Measurements from ENCODE around the gene MED13L. TPM values are rescaled to one million over a fixed set of nuclear protein-coding genes. Genes with fewer than 3 reads are reported as not detected.

The MED13L gene
- total and polyA plus RNA-seq, 2 of the 4 experiments (the other 2 are of a cell fraction) = 17.9 to 49.1 TPM

DNA sequence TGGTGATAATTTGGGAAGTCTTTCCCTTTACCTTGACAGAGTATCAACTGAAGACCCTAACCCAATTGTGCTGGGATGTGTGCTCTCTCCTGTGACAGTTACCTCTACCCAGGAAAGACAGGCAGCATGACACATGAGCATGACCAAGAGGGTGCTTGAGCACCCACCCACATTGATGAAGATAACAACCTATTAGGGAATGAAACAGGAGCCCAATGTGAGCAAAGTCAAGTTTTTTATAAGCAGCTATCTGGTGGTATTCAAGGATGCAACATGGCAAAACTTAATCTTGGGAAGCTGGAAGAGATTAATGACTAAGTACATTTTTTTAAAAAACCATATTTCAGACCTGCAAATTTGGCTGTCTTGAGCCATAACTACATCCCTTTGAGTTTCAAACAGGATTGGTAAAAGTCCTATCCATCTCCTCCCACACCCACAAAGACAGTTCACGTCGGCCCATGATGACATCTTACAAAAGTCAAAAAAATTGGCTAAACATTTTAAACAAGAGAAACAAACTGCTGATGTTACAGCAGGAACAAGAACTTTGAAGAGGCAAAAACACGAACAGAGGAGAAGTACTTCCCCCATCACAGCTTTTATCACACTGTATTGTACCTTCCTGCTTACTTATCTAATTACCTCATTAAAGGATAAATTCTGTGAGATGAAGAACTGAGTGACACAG is 60.3 kb downstream of the MED13L start:
- no TSS peak for BruUV-seq (replicated peaks)
- POLR2A ChIA-PET (ENCODE audit: unreplicated experiment) = no interaction called here
- Histone ChIP-seq H3K79me1 (ENCODE audit: low read depth in 1 of 2, low read length in 2 of 2) (peaks cover 12 to 57% of the 10 kb centered on the region in 2 experiments), H3K9me3 (ENCODE audit: control insufficient read depth, insufficient read depth, low read length) (no peaks in the 10 kb centered on the region), H4K91ac (ENCODE audit: insufficient read depth, low read depth, low read length) (no peak overlapping the region), H4K8ac (ENCODE audit: low read depth in 2 of 2, low read length in 2 of 2) (no peak overlapping the region), H3K9me1 (ENCODE audit: insufficient read depth, low read length) (peaks cover 3% of the 10 kb centered on the region), H3K23ac (ENCODE audit: low read depth, low read length) (no peak overlapping the region), H3K4me3 (ENCODE audit: insufficient read depth, low read depth, low read length) (no peak overlapping the region), H3K36me3 (ENCODE audit: control insufficient read depth, insufficient read depth, low read length) (peaks cover 2% of the 10 kb centered on the region; the same call in 1 of the 2 replicates), H2AFZ (replicated peaks; ENCODE audit: low read length, poor library complexity) (no peak overlapping the region), H2BK15ac (ENCODE audit: low read depth, low read length) (no peak overlapping the region), H4K20me1 (ENCODE audit: insufficient read depth, low read length) (peaks cover 59% of the 10 kb centered on the region), H3K14ac (replicated peaks; ENCODE audit: low read depth, low read length) (no peak overlapping the region), H3K18ac (ENCODE audit: low read depth, low read length) (no peak overlapping the region), H3K56ac (ENCODE audit: extremely low read depth, insufficient read depth, low read length) (no peak overlapping the region), H3K27me3 (ENCODE audit: control insufficient read depth, insufficient read depth, low read length) (no peaks in the 10 kb centered on the region), H3K4ac (ENCODE audit: low read depth, low read length) (no peak overlapping the region), H3K4me2 (ENCODE audit: low read depth, low read length) (no peak overlapping the region), H2BK120ac (ENCODE audit: low read depth, low read length) (no peak overlapping the region), H2BK20ac (ENCODE audit: low read depth, low read length) (no peak overlapping the region), H2BK5ac (ENCODE audit: low read depth, low read length, poor library complexity, severe bottlenecking) (no peak overlapping the region), H3K4me1 (ENCODE audit: control insufficient read depth, insufficient read depth, low read length) (no peaks in the 10 kb centered on the region), H2AK9ac (replicated peaks; ENCODE audit: low read depth, low read length, poor library complexity) (no peak overlapping the region), H3K9ac (ENCODE audit: low read depth, low read length) (no peak overlapping the region), H4K5ac (ENCODE audit: low read depth, low read length) (no peak overlapping the region), H3K27ac (ENCODE audit: insufficient read depth, low read length) (no peak overlapping the region), H2AK5ac (ENCODE audit: low read depth, low read length) (no peak overlapping the region)
- intact Hi-C loops (cut with micrococcal nuclease) (no loop called here), dilution Hi-C loops (cut with HindIII; ENCODE audit: low sequenced_read_pairs, unreplicated experiment) (no loop called here), in situ Hi-C loops (cut with MboI; ENCODE audit: low sequenced_read_pairs) (no loop called here)
- CTCF ChIA-PET = no interaction called here
- WGBS, 2 experiments (ENCODE audit: extremely low coverage in 2 of 2, insufficient read length in 1 of 2) = no CpG with 5 or more reads among the region's 3 CpGs
- TF ChIP-seq RAD21 (IDR thresholded peaks at IDR 0.05; ENCODE audit: low read length) (no peak), SMC3 (IDR thresholded peaks at IDR 0.05; ENCODE audit: low read depth, low read length) (no peak), CHD1 (IDR thresholded peaks at IDR 0.05; ENCODE audit: low read depth, low read length) (no peak), NFE2L2 (IDR thresholded peaks at IDR 0.05; ENCODE audit: low read depth, low read length) (no peak), FOS (IDR thresholded peaks at IDR 0.05; ENCODE audit: low read depth, low read length) (no peak), MAFK (IDR thresholded peaks at IDR 0.05; ENCODE audit: low read depth, low read length) (no peak), RCOR1 (IDR thresholded peaks at IDR 0.05; ENCODE audit: insufficient replicate concordance, low read length) (no peak), RFX5 (IDR thresholded peaks at IDR 0.05; ENCODE audit: low read depth, low read length) (no peak)
- TF ChIP-seq, protein P1, sequence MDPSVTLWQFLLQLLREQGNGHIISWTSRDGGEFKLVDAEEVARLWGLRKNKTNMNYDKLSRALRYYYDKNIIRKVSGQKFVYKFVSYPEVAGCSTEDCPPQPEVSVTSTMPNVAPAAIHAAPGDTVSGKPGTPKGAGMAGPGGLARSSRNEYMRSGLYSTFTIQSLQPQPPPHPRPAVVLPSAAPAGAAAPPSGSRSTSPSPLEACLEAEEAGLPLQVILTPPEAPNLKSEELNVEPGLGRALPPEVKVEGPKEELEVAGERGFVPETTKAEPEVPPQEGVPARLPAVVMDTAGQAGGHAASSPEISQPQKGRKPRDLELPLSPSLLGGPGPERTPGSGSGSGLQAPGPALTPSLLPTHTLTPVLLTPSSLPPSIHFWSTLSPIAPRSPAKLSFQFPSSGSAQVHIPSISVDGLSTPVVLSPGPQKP (IDR thresholded peaks at IDR 0.05; ENCODE audit: borderline replicate concordance, low read depth, low read length) = no peak
- TF ChIP-seq, protein P2, sequence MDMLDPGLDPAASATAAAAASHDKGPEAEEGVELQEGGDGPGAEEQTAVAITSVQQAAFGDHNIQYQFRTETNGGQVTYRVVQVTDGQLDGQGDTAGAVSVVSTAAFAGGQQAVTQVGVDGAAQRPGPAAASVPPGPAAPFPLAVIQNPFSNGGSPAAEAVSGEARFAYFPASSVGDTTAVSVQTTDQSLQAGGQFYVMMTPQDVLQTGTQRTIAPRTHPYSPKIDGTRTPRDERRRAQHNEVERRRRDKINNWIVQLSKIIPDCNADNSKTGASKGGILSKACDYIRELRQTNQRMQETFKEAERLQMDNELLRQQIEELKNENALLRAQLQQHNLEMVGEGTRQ (IDR thresholded peaks at IDR 0.05; ENCODE audit: low read depth, low read length) = no peak
- ATAC-seq (ENCODE audit: low read depth) (no peak), DNase-seq (no peak)
